HT-29 (cell line): Measurements from ENCODE around the gene ENOSF1. TPM values are rescaled to one million over a fixed set of nuclear protein-coding genes. Genes with fewer than 3 reads are reported as not detected.

Experiments used
- DNase-seq: peaks from one replicate; pipeline ENCODE4 v3.0.0-alpha.2; 2015; ENCODE audit warnings: low spot score
- total RNA-seq: library from RNA; depleted of rRNA; stranded (reverse); fragments of >200 nt; shearing (Covaris generic); gene quantifications from 2 replicates; pipeline ENCODE4 v1.2.3, GENCODE V29; 2014

Gene ENOSF1
- total RNA-seq, 1 experiment from 2014 or later, result 85.1 TPM

DNA sequence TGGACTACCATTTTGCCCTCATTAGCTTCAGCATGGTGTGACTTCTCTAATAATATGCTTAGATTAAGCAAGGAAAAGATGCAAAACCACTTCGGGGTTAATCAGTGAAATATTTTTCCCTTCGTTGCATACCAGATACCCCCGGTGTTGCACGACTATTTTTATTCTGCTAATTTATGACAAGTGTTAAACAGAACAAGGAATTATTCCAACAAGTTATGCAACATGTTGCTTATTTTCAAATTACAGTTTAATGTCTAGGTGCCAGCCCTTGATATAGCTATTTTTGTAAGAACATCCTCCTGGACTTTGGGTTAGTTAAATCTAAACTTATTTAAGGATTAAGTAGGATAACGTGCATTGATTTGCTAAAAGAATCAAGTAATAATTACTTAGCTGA lies 38.7 kb downstream of the ENOSF1 start:
- DNase-seq, result no peak

DNA sequence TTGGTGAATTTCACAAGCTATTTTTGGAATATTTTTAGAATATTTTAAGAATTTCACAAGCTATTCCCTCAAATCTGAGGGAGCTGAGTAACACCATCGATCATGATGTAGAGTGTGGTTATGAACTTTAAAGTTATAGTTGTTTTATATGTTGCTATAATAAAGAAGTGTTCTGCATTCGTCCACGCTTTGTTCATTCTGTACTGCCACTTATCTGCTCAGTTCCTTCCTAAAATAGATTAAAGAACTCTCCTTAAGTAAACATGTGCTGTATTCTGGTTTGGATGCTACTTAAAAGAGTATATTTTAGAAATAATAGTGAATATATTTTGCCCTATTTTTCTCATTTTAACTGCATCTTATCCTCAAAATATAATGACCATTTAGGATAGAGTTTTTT lies 39.1 kb downstream of the ENOSF1 start:
- DNase-seq, result no peak

DNA sequence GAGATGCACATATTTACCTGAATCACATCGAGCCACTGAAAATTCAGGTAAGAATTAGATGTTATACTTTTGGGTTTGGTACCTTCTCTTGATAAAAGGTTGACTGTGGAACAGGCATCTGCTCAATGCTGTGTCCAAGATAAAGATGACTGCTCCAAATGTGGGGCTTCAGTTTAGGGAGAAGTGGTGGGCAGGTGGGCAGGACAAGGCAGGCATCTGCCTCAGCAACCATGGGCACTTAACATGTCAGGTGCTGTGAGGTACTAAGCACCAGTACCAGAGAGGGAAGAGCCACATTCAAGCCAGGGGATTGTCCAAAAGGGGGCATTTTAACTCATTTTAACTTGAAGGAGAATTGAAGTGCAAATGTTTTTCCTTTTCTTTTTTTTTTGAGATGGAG lies 41.0 kb downstream of the ENOSF1 start:
- no peak for DNase-seq

DNA sequence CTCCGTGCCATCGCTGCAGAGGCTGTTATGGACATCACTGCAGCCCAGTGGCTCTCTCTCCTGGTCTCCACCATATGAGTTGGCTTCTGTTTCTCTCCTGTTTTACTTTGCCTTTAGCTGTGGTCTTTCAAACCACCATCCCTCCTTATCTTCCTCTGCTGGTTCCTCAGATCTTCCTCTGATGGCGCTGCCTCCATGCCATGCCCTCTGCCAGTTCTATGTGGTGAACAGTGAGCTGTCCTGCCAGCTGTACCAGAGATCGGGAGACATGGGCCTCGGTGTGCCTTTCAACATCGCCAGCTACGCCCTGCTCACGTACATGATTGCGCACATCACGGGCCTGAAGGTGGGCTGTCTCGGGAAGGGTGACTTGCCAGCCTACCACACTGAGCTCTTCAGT lies 41.9 kb downstream of the ENOSF1 start:
- DNase-seq, result no peak

DNA sequence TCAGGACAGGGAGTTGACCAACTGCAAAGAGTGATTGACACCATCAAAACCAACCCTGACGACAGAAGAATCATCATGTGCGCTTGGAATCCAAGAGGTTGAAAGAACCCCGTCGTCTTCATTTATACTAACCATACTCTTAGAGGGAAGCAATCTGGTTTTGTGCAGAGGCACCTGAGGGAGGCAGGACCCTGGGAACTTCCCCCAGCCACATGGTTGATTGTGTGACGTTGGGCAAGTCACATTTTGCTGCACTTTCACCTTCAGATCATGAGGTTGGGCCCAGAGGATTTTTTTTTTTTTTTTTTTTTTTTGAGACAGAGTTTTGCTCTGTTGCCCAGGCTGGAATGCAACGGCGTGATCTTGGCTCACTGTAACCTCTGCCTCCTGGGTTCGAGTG lies 43.4 kb downstream of the ENOSF1 start:
- no peak for DNase-seq

DNA sequence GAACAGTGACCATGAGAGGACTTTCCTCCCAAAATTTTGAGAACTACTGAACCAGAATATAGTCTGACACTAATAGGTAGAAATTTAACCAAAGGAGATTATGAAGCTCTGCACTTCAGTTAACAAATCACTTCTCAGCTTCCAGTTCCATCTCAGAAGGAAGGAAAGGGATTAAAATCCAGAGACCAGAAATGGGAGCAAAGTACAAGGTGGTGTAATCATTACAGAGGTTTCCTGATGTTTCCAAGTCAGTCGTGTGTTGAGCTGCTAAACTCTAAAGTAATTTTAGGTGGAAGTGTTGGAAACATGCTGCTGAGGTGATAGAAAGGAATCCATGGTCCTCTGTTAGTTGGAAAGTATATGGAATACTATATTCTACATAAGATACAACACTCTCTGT lies 44.2 kb downstream of the ENOSF1 start:
- DNase-seq, result no peak

DNA sequence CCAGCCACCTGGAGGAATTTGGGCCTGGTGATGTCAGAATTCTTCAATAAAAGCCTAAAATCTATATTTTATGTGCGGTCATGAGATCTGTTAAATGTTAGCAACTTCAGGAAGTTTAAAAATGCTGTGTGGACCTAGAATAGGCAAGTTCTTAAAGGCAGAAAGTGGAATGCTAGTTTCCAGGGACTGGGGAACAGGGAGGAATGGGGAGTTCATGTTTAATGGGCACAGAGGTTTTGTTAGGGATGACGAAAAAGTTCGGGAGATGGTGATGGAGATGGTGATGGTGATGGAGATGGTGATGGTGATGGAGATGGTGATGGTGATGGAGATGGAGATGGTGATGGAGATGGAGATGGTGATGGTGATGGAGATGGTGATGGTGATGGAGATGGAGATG lies 45.8 kb downstream of the ENOSF1 start:
- no peak for DNase-seq

DNA sequence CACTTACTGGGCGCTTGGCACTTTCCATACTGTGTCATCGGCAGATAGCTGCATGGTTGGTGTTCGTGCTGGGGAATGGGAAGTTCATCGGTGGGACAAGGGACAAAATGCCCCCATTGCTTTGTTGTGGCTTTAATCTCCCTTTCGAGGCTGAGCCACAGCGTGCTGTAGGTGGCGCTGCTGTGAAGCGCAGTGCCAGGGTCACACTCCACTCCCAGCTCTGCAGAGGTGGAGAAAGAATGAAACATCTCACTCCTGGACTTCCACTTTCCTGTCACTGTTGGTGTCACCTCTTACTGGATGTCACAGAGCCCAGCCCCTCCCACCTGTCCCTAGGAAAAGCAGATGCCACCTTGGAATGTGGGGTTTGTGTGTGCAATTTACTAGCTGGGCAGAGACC lies 46.3 kb downstream of the ENOSF1 start:
- DNase-seq, result no peak

DNA sequence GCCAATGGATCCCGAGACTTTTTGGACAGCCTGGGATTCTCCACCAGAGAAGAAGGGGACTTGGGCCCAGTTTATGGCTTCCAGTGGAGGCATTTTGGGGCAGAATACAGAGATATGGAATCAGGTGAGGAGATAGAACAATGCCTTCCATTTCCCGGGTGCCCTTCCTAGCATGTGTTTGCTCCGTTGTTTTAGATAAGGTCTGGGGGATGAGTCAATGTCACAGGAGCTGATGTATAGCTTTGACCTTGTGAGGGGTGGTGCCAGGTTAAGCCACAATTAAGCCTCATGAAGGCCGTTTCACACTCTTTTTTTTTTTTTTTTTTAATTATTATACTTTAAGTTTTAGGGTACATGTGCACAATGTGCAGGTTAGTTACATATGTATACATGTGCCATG lies 50.2 kb downstream of the ENOSF1 start:
- DNase-seq, result no peak

DNA sequence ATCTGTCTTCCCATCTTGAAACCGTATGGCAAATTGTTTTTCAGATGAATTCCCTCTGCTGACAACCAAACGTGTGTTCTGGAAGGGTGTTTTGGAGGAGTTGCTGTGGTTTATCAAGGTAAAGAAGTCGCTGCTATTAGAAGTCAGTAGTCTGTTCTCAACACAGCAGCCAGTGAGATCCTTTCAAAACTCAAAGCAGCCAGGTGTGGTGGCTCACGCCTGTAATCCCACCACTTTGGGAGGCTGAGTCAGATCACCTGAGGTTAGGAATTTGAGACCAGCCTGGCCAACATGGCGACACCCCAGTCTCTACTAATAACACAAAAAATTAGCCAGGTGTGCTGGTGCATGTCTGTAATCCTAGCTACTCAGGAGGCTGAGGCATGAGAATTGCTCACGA lies 52.8 kb downstream of the ENOSF1 start:
- DNase-seq, result no peak

DNA sequence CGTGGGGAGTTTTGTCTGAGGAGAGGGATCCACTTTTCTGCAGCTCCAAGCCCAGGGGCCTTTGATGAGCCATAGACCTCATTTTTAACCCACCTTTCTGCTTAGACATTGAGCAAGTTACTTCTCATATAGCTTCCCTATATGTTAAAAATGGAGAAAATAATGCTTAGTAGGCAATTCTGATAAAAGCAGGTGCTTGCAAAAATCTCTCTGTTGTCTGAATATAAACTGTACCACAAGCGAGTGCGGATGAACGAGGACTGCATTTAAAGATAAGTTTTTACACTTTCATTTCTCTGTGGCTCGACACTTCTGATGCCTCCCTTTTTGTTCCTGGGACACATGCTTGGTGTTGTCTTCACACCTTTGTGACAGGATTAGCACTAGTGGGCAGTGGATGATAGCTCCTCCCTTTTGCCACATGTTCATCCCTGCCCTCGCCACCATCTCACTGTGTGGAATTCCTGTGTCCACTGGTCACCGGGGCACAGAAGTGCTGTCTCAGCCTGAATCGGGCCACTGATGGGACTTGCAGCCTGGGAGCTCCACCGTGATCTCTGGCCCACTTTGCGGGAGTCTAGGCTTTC lies 53.4 kb downstream of the ENOSF1 start:
- DNase-seq, result no peak

DNA sequence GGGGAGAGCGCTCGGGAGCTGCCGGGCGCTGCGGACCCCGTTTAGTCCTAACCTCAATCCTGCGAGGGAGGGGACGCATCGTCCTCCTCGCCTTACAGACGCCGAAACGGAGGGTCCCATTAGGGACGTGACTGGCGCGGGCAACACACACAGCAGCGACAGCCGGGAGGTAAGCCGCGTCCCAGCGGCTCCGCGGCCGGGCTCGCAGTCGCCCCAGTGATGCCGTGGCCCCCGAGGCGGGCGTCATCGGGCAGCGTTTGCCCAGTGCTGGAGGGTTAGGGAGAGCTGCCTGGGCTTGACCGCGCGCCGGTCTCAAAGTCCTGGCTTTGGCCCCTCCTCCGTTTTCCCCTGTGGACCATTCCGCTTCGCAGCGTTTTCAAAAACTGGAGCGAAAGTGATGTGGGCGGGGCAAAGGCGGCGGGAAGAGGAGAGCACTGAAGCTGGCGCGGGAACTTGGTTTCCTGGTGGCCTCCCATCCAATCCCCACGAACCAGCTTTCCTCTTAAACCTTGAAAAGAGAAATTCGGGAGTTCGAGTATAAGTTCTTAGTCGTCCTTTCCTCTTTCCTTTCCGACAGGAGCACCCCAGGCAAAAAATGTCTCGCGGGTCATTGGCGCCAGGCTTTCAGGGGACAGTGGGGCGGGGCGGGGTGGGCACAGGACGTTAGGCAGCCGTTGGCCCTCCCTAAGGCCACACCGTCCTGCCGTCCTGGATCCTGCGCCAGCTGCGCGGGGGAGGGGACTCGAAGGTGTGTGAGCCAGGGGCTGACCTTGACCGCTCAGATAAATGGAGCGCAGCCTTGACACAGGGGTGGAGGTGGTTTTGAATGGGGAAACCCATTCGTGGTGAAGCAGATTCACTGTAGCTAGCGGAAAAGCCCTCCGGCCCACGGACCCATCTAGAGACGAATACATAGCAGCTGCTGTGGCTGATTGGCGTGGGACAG lies 54.2 kb downstream of the ENOSF1 start:
- DNase-seq, result peak; percentile 97

DNA sequence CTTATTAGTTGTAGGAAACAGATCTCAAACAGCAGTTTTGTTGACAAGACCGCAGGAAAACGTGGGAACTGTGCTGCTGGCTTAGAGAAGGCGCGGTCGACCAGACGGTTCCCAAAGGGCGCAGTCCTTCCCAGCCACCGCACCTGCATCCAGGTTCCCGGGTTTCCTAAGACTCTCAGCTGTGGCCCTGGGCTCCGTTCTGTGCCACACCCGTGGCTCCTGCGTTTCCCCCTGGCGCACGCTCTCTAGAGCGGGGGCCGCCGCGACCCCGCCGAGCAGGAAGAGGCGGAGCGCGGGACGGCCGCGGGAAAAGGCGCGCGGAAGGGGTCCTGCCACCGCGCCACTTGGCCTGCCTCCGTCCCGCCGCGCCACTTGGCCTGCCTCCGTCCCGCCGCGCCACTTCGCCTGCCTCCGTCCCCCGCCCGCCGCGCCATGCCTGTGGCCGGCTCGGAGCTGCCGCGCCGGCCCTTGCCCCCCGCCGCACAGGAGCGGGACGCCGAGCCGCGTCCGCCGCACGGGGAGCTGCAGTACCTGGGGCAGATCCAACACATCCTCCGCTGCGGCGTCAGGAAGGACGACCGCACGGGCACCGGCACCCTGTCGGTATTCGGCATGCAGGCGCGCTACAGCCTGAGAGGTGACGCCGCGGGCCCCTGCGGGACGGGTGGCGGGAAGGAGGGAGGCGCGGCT lies 55.0 kb downstream of the ENOSF1 start, which contains the start of gene TYMS:
TYMS (plus strand) TSS at position 343 of the 690 bp plus-strand sequence; CDS start at position 433, 90 bp downstream.
- DNase-seq, result peak; percentile 94

DNA sequence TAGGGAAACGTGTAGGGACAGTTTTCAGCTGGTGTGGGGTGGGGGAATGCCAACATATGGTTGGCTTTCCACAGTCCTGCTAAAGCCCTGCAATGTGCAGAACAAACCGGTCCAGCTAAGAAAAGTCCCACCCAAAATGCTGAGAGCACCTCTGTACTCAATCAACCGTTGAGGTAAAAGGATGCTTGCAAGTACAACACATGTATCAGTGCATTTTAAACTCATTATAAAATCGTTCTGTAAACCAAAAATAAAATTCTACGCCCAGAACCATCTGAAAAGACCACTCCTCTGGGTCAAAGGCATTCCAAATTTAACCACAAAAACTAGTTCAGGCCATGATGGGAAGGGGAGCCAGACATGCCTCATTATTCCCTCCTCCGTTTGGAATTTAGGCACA lies 57.0 kb downstream of the ENOSF1 start:
- no peak for DNase-seq

DNA sequence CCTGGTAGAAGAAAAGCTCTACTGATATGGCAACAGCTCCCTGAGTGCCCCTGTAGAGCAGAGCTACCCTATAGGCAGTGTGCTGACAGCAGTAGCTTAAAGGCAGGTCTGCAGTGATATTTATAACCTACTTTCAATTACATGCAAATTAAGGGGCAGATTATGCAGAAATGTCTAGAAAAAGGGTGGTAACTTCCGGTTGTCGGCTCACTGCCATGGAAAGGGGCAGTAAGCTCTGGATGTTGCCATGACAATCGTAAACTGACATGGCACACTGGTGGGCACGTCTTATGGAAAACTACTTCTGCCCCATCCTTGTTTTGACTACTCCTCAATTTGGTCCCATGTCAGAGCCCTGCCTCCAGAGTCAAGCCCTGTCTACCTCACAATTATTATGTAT lies 57.8 kb downstream of the ENOSF1 start:
- no peak for DNase-seq

DNA sequence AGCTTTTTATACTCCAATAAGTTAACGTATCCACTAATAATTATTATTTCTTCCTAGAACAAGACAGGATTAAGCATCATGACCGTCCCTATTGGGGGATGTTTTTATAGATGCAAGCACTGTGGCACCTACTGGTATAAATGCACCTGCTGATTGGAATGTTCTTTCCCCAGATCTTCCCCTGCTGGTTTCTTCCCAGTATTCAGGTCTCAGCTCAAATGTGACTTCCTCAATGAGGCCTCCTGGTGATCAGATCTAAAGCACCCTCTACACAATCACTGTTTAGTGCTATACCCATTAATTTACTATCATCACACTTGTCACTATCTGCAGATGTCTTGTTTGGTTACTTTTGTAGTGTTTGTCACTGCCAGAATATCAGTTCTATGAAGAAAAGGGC lies 58.9 kb downstream of the ENOSF1 start:
- DNase-seq, result no peak

DNA sequence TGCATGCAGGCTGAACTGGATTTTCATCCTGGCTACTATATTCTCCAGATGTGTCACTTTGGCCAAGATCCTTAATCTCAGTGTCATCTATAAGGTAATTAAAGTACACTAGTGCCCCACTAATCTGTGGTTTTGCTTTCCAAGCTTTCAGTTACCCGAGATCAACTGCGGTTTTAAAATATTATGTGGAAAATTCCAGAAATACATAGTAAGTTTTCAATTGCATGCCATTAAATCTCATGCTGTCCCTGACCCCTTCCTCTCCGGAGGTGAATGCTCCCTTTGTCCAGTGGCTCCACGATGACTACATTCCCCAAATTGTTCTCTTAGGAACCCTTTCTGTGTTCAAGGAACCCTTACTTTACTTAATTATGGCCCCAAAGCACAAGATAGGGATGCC lies 60.3 kb downstream of the ENOSF1 start:
- DNase-seq, result no peak

DNA sequence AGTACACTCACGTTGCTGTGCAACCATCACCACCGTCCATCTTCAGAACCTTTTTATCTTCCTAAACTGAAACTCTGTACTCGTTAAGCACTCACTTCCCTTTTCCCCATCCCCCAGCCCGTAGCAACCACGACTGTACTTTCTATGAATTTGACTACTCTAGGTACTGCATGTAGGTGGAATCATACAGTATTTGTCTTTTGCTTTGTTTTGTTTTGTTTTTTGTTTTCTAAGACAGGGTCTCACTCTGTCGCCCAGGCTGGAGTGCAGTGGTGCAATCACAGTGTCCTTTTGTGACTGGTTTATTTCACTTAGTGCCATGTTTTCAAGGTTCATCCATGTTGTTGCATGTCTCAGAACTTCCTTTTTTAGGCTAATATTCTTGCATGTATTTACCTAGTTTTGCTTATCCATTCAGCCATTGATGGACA lies 62.0 kb downstream of the ENOSF1 start:
- DNase-seq, result no peak

DNA sequence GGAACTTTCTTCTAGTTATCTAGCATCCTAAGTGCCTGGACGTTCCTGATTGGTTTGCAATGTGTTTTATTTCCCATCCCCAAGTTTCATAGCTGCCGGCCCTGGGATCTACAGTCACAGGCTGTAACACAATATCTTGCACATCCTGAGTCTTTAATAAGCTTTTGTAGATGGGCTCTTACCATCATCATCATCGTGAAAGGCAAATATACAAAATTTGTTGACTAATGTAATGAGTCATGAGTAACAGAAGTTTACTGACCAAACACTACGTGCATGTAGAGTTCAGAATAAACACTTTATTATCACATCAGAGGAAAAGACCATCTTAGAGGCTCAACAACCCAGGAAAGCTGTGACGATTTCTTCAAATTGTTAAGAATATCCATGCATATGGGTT lies 63.1 kb downstream of the ENOSF1 start:
- no peak for DNase-seq

DNA sequence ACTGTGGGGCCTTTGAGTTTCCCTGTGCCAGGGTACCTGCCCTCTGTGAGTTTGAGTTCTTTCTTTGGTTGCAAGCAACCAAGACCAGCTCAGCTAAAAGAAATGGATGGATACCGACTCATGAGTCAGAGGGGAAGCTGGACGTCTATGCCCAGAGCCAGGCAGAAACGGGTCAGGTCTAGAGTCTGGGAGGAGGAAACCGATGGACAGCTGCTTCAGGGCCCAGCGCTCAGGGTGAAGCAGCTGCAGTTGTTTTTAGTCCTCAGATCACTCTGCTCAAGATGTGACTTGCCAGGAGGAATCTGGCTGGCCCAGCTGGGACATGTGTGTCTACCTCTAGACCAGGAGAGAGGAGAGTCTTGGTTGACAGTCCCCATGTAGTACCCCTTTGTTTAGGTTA lies 65.1 kb downstream of the ENOSF1 start:
- no peak for DNase-seq

DNA sequence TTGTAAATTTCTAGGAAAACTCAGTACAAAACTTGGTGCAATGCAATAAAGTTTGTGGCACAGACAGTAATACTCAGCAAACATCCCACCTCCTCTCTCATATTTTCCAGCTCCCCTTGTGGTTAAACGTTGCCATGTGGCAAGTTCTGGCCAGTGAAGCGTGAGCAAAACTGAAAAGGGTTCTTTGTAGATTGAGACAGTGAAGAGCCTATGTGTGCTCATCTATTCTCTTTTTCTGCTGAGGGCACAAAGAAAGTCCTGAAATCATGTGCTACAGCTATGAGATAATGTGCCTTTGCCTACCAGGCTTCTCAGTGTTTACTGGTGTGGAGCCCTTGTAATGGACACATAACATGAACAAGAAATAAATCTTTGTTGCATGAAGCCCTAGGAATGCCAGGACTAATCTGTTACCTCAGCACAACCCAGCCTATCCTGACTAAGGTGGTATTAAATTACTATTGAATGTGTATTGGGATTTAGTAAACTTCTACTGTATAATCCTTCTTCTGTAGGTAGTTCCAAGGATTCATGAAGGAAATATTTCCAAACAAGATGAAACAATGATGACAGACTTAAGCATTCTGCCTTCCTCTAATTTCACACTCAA lies 67.9 kb downstream of the ENOSF1 start:
- DNase-seq, result peak; percentile 19

DNA sequence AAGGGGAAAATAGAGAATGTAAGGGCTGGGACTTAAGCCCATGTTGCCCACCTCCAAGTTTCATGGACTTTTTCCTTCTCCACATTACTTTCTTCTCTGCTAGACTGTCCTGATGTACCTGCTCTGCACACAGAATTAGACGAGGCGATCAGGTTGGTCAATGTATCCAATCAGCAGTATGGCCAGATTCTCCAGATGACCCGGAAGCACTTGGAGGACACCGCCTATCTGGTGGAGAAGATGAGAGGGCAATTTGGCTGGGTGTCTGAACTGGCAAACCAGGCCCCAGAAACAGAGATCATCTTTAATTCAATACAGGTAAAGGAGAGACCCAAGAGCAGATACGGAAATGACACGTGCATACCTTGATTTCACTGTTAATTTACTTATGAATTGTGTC lies 71.2 kb downstream of the ENOSF1 start:
- no peak for DNase-seq
